Glutamatergic neuron (in vitro differentiated cells): ENCODE measurements around the gene KRT34. TPM values are rescaled to one million over a fixed set of nuclear protein-coding genes. Genes with fewer than 3 reads are reported as not detected.

Source experiments
- DNase-seq: peaks from one replicate; pipeline ENCODE4 v3.0.0; 2022
- H3K27ac Mint-ChIP-seq: one replicate; pipeline ENCODE4 v1.8.0; 2020; ENCODE audit warnings: mild to moderate bottlenecking, mixed read lengths, inconsistent platforms; ENCODE audit not compliant: unreplicated experiment
- H3K27me3 Mint-ChIP-seq: one replicate; pipeline ENCODE4 v1.8.0; 2020; ENCODE audit warnings: mild to moderate bottlenecking, moderate library complexity, mixed read lengths, inconsistent platforms; ENCODE audit not compliant: unreplicated experiment
- H3K36me3 Mint-ChIP-seq: one replicate; pipeline ENCODE4 v1.8.0; 2020; ENCODE audit warnings: mild to moderate bottlenecking, mixed read lengths, inconsistent platforms; ENCODE audit not compliant: unreplicated experiment
- H3K4me1 Mint-ChIP-seq: one replicate; pipeline ENCODE4 v1.8.0; 2020; ENCODE audit warnings: mild to moderate bottlenecking, low read depth, mixed read lengths, inconsistent platforms; ENCODE audit not compliant: unreplicated experiment
- H3K4me3 Mint-ChIP-seq: one replicate; pipeline ENCODE4 v1.8.0; 2020; ENCODE audit warnings: mild to moderate bottlenecking, mixed read lengths, inconsistent platforms; ENCODE audit not compliant: unreplicated experiment
- H3K9me3 Mint-ChIP-seq: one replicate; pipeline ENCODE4 v1.8.0; 2020; ENCODE audit warnings: mild to moderate bottlenecking, moderate library complexity, mixed read lengths, inconsistent platforms; ENCODE audit not compliant: unreplicated experiment
- total RNA-seq: library from RNA; stranded (reverse); fragmentation: NEBNext Ultra II Directional; extraction: Animal tissue kit (Norgen Biotek cat#: 25700); gene quantifications from one replicate; pipeline ENCODE4 v1.2.1, GENCODE V29; 2021; ENCODE audit not compliant: unreplicated experiment
- TF ChIP-seq, protein P1 (sequence below): fragments of 200-600 bp; sonication (generic); IDR thresholded peaks from one replicate; pipeline ENCODE4 v1.5.0; 2021; ENCODE audit not compliant: partially characterized antibody, unreplicated experiment

KRT34 gene
- total RNA-seq, 1 donor from 2014 or later: not detected

DNA sequence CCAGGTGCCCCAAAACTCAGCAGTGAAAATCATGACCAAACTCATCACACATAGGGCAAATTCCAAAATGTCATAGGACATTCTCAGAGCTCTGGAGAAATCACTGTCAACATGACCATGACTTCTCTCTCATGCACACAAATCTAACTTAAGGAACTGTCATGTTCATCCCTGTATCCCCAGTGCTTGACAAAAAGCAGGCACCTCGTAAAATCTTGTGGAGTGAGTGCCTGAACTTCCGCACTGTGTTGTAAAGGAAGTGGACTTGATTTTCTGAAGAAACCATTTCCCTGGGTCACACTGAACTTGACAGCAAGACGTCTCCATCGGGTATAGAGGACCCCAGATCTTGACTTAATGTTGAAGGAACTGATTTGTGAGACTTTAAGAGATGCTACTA, 39.5 kb upstream of the KRT34 start:
- TF ChIP-seq, protein P1, sequence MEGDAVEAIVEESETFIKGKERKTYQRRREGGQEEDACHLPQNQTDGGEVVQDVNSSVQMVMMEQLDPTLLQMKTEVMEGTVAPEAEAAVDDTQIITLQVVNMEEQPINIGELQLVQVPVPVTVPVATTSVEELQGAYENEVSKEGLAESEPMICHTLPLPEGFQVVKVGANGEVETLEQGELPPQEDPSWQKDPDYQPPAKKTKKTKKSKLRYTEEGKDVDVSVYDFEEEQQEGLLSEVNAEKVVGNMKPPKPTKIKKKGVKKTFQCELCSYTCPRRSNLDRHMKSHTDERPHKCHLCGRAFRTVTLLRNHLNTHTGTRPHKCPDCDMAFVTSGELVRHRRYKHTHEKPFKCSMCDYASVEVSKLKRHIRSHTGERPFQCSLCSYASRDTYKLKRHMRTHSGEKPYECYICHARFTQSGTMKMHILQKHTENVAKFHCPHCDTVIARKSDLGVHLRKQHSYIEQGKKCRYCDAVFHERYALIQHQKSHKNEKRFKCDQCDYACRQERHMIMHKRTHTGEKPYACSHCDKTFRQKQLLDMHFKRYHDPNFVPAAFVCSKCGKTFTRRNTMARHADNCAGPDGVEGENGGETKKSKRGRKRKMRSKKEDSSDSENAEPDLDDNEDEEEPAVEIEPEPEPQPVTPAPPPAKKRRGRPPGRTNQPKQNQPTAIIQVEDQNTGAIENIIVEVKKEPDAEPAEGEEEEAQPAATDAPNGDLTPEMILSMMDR: no peak
- no peaks in the 10 kb centered on the region for H3K27me3 Mint-ChIP-seq

DNA sequence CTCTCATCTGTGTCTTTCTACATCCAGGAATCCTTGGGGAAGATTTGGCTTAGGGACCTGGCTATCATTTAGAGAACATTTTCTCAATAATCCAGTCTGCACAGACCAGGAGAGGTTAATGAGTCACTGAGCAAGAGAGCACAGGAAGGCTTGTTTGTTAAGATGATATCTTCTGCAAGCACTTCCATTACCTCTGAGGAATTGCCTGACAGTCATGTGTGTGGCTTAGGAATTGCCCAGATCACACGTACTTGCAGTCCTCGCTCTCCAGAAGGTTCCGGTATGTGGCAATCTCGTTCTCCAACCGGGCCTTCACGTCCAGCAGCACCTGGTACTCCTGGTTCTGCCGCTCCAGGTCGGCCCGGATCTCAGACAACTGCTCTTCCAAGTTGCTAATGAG, 39.0 kb upstream of the KRT34 start:
- H3K27me3 Mint-ChIP-seq: peaks cover 2% of the 10 kb centered on the region
- no peak for DNase-seq
- H3K4me3 Mint-ChIP-seq: no peak overlapping the region
- peaks cover 4% of the 10 kb centered on the region for H3K4me1 Mint-ChIP-seq
- no peaks in the 10 kb centered on the region for H3K9me3 Mint-ChIP-seq
- H3K36me3 Mint-ChIP-seq: no peaks in the 10 kb centered on the region
- TF ChIP-seq, protein P1: no peak
- H3K27ac Mint-ChIP-seq: no peak overlapping the region

More for the DNA sequence above, 39.5 kb upstream of the KRT34 start:
- Mint-ChIP-seq H3K4me1 (no peaks in the 10 kb centered on the region), H3K36me3 (no peaks in the 10 kb centered on the region), H3K4me3 (no peak overlapping the region), H3K27ac (no peak overlapping the region), H3K9me3 (no peaks in the 10 kb centered on the region)
- DNase-seq: no peak

DNA sequence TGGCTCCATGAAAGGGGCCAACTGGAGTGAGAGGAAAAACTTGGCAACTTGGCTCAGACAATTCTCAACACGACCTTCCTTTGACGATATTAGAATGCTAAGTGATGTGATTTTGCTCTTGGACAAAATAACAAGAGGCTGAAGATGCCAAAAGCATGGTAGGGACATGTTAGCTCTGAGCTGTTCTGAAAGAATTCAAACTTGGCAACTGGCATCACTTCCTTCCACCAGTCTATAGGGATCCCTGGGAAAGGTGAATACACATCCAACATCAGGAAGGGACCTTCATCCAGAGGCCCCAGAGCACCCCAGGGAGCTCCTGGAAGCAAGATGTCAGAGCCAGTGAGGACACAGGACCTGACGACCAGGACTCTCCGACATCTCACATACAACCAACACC, 38.0 kb upstream of the KRT34 start:
- Mint-ChIP-seq H3K4me1 (peaks cover 4% of the 10 kb centered on the region), H3K4me3 (no peak overlapping the region), H3K36me3 (no peaks in the 10 kb centered on the region), H3K9me3 (no peaks in the 10 kb centered on the region), H3K27ac (no peak overlapping the region), H3K27me3 (peaks cover 2% of the 10 kb centered on the region)
- DNase-seq: no peak
- TF ChIP-seq, protein P1: no peak

DNA sequence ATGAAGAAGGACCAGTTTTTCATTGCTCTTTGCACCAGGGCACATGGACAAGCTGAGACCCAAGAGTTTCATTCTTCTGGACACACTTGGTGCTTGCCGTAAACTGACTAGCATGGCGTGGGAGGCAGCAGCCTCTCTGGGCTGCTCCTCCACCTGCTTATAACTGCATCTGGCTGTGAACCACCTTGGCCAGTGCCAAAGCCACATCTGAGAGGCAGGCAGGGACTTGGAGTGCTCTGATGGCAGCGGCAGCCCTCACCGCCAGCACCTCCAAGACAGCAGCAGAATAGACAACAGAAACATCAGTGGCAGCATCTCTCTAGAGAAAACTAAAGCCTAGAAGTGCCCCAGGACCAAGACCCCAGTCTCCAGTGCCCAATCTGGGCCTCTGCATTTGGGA, 37.6 kb upstream of the KRT34 start:
- no peak for DNase-seq
- H3K27ac Mint-ChIP-seq: no peak overlapping the region
- TF ChIP-seq, protein P1: no peak
- no peaks in the 10 kb centered on the region for H3K9me3 Mint-ChIP-seq
- no peaks in the 10 kb centered on the region for H3K36me3 Mint-ChIP-seq
- H3K4me3 Mint-ChIP-seq: no peak overlapping the region
- H3K4me1 Mint-ChIP-seq: peaks cover 4% of the 10 kb centered on the region
- peaks cover 2% of the 10 kb centered on the region for H3K27me3 Mint-ChIP-seq

DNA sequence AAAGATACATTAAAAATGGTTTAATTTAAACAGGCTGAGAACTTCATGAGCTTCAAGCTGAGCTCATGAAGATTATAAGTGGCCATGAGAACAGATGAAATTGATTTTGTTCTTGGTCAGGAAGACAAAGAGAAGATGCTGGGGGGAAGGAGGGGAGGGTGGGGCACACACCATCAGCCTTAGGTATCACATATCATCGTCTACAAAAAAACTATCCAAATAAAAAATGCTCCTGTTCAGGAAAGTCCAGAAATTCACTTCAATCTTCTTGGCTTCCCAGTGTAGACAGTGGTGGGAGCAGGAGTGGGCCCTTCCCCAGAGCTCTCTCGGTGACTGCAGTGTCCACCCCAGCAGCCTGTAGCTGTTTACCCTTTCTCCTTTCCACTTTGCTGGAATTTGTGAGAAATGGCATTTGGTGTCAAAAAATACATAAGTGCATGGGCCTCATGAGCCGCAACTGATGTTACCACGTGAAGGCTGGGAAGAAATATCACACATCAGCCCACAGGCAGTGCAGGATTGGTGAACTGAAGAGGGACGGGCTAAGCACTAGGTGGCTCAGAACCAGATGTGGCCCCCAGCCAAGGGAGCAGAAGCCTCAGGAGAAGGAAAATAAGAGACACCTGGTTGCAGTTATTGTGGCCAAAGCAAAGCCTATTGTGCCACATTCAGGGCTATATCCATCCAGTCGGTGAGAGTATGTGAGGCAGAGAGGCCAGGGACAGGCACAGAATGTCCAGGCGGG, 36.2 kb upstream of the KRT34 start:
- Mint-ChIP-seq H3K36me3 (no peaks in the 10 kb centered on the region), H3K27me3 (peaks cover 2% of the 10 kb centered on the region), H3K27ac (no peak overlapping the region), H3K4me1 (peaks cover 4% of the 10 kb centered on the region), H3K4me3 (no peak overlapping the region), H3K9me3 (no peaks in the 10 kb centered on the region)
- TF ChIP-seq, protein P1: no peak
- no peak for DNase-seq
